PFSK-1 (cell line): Measurements from ENCODE around the gene CDAN1.

ENCODE experiments used
- FOXP2 ChIP-seq: optimal IDR thresholded peaks from 2 replicates; pipeline ENCODE3; 2011; ENCODE audit warnings: borderline replicate concordance, control low read depth, inconsistent platforms; ENCODE audit not compliant: insufficient read depth; ENCODE audit errors: extremely low read length, extremely low read depth
- POLR2AphosphoS5 ChIP-seq: IDR thresholded peaks from 2 replicates; pipeline ENCODE4 v1.6.1; 2012; ENCODE audit warnings: low read depth, mild to moderate bottlenecking, control low read depth, low read length, moderate library complexity
- REST ChIP-seq, 2 experiments: IDR thresholded peaks; 2 replicates each; pipeline versions ENCODE4 v1.6.1 to v1.8.0; 2011 to 2012; ENCODE audit warnings: low read depth in 2 of 2, low read length in 2 of 2, control low read depth in 1 of 2, inconsistent platforms in 1 of 2, mild to moderate bottlenecking in 1 of 2, moderate library complexity in 1 of 2; ENCODE audit not compliant: insufficient read depth in 1 of 2
- SIN3A ChIP-seq: IDR thresholded peaks from 2 replicates; pipeline ENCODE4 v1.6.1; 2012; ENCODE audit warnings: mild to moderate bottlenecking, low read length, moderate library complexity, borderline replicate concordance; ENCODE audit not compliant: insufficient read depth
- TAF1 ChIP-seq: IDR thresholded peaks from 2 replicates; pipeline ENCODE4 v1.6.1; 2012; ENCODE audit warnings: low read length, control low read depth, borderline replicate concordance; ENCODE audit not compliant: insufficient read depth

Gene CDAN1

GRCh38 chr15:42775416-42775815, 38.5 kb upstream of the CDAN1 start:
- TF ChIP-seq POLR2AphosphoS5 (no peak), FOXP2 (no peak), TAF1 (no peak), SIN3A (no peak), REST (IDR thresholded peaks at IDR 0.05; ENCODE audit: insufficient read depth in 1 of 2, low read depth in 2 of 2, low read length in 2 of 2) (no peak)

DNA sequence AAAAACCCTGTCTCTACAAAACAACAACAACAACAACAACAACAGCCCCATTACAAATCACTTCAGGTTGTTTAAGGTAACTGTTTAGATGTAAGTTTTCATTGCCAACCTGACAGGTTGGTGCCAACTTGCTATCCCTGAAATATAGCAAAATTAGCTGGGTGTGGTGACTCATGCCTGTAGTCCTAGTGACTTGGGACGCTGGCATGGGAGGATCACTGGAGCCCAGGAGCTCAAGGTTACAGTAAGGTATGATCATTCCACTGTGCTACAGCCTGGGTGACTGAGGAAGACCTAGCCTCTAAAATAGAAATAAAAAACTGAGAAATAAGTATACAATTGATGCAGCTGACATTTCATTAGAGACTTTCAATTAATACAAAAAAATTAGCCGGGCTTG, 36.0 kb upstream of the CDAN1 start:
- TF ChIP-seq SIN3A, result no peak
- TF ChIP-seq REST (IDR thresholded peaks at IDR 0.05; ENCODE audit: insufficient read depth in 1 of 2, low read depth in 2 of 2, low read length in 2 of 2), result no peak
- no peak for TF ChIP-seq FOXP2
- no peak for TF ChIP-seq TAF1
- TF ChIP-seq POLR2AphosphoS5, result no peak

- TF ChIP-seq TAF1 (no peak), REST (IDR thresholded peaks at IDR 0.05; ENCODE audit: insufficient read depth in 1 of 2, low read depth in 2 of 2, low read length in 2 of 2) (no peak), SIN3A (no peak), POLR2AphosphoS5 (no peak), FOXP2 (no peak)
These were observed 35.2 kb upstream of the CDAN1 start for GRCh38 chr15:42772144-42772543.

- TF ChIP-seq POLR2AphosphoS5, result no peak
- TF ChIP-seq TAF1, result no peak
- no peak for TF ChIP-seq FOXP2
- no peak for TF ChIP-seq SIN3A
- no peak for TF ChIP-seq REST (IDR thresholded peaks at IDR 0.05; ENCODE audit: insufficient read depth in 1 of 2, low read depth in 2 of 2, low read length in 2 of 2)
These were observed 23.8 kb upstream of the CDAN1 start for GRCh38 chr15:42760759-42761158.

- TF ChIP-seq TAF1 (no peak), SIN3A (no peak), POLR2AphosphoS5 (no peak), REST (IDR thresholded peaks at IDR 0.05; ENCODE audit: insufficient read depth in 1 of 2, low read depth in 2 of 2, low read length in 2 of 2) (no peak), FOXP2 (no peak)
These were observed 22.2 kb upstream of the CDAN1 start for GRCh38 chr15:42759093-42759492.
